ENCODE data around the gene ATP9B.

- TF ChIP-seq CTCF (IDR thresholded peaks at IDR 0.05; ENCODE audit: low read length) (no peak), EZH2 (optimal IDR thresholded peaks at IDR 0.05; ENCODE audit: low read depth, low read length) (no peak)
Observed at GRCh38 chr18:79300413-79300812, 231.2 kb downstream of the ATP9B start.

All from MM.1S (cell line).